ENCODE measurements around the gene MAPT. TPM values are rescaled to one million over a fixed set of nuclear protein-coding genes. Genes with fewer than 3 reads are reported as not detected.

The MAPT gene
- total RNA-seq, 1 experiment from 2014 or later: 37.5 TPM

GRCh38 chr17:45981306-45981705 lies 87.0 kb downstream of the MAPT start:
- Histone ChIP-seq H3K9me2 (ENCODE audit: insufficient read depth) (no peaks in the 10 kb centered on the region), H3K4me3 (replicated peaks in 1 of 2; ENCODE audit: low read depth in 1 of 2, low read length in 2 of 2) (no peak overlapping the region), H3K4me2 (ENCODE audit: low read length) (no peak overlapping the region), H3K27me3 (ENCODE audit: insufficient read depth, low read length) (no peaks in the 10 kb centered on the region), H3K27ac (ENCODE audit: low read depth, low read length) (no peak overlapping the region), H2AFZ (ENCODE audit: low read depth, low read length, poor library complexity, severe bottlenecking) (no peak overlapping the region), H3K4me1 (ENCODE audit: control insufficient read depth in 1 of 2, insufficient read depth in 2 of 2, low read length in 2 of 2) (no peaks in the 10 kb centered on the region), H3K79me2 (ENCODE audit: insufficient read depth, low read length) (no peaks in the 10 kb centered on the region), H3K36me3 (ENCODE audit: control insufficient read depth in 1 of 2, insufficient read depth in 2 of 2, low read length in 2 of 2) (no peaks in the 10 kb centered on the region), H3K9ac (ENCODE audit: low read length) (no peak overlapping the region), H4K20me1 (ENCODE audit: insufficient read depth) (no peaks in the 10 kb centered on the region), H3K9me3 (ENCODE audit: control insufficient read depth in 1 of 2, insufficient read depth in 1 of 2, low read depth in 1 of 2, low read length in 2 of 2) (no peaks in the 10 kb centered on the region)
- no TSS peak for BruUV-seq (replicated peaks)
- RAD21 ChIA-PET (ENCODE audit: low non-redundant PET in 1 of 2, low total read pairs in 2 of 2, uncharacterized antibody in 2 of 2, unreplicated experiment in 2 of 2): no interaction called here
- POLR2A ChIA-PET: no interaction called here
- CTCF ChIA-PET: no interaction called here
- no peak for TF ChIP-seq SIN3A (IDR thresholded peaks at IDR 0.05; ENCODE audit: low read depth)
- TF ChIP-seq, protein P1, sequence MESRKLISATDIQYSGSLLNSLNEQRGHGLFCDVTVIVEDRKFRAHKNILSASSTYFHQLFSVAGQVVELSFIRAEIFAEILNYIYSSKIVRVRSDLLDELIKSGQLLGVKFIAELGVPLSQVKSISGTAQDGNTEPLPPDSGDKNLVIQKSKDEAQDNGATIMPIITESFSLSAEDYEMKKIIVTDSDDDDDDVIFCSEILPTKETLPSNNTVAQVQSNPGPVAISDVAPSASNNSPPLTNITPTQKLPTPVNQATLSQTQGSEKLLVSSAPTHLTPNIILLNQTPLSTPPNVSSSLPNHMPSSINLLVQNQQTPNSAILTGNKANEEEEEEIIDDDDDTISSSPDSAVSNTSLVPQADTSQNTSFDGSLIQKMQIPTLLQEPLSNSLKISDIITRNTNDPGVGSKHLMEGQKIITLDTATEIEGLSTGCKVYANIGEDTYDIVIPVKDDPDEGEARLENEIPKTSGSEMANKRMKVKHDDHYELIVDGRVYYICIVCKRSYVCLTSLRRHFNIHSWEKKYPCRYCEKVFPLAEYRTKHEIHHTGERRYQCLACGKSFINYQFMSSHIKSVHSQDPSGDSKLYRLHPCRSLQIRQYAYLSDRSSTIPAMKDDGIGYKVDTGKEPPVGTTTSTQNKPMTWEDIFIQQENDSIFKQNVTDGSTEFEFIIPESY (IDR thresholded peaks at IDR 0.05; ENCODE audit: extremely low read depth, insufficient replicate concordance, low read length): no peak
- no peak for TF ChIP-seq JUND (IDR thresholded peaks at IDR 0.05)
- TF ChIP-seq EZH2phosphoT487 (IDR thresholded peaks at IDR 0.05; ENCODE audit: borderline replicate concordance): no peak
- TF ChIP-seq ZNF274 (IDR thresholded peaks at IDR 0.05; ENCODE audit: low read depth, low read length): no peak
- TF ChIP-seq POLR2AphosphoS5 (IDR thresholded peaks at IDR 0.05; ENCODE audit: low read depth, low read length): no peak
- TF ChIP-seq ELF1 (IDR thresholded peaks at IDR 0.05; ENCODE audit: borderline replicate concordance, low read depth): no peak
- no peak for TF ChIP-seq MAX (IDR thresholded peaks at IDR 0.05)
- no peak for TF ChIP-seq POLR2A (IDR thresholded peaks at IDR 0.05; ENCODE audit: borderline replicate concordance, extremely low read depth, insufficient read depth, insufficient read length)
- TF ChIP-seq ZFX (IDR thresholded peaks at IDR 0.05): no peak
- no peak for TF ChIP-seq FOSL1 (IDR thresholded peaks at IDR 0.05; ENCODE audit: low read depth)
- no peak for TF ChIP-seq SRF (IDR thresholded peaks at IDR 0.05; ENCODE audit: low read depth)
- TF ChIP-seq, protein P2, sequence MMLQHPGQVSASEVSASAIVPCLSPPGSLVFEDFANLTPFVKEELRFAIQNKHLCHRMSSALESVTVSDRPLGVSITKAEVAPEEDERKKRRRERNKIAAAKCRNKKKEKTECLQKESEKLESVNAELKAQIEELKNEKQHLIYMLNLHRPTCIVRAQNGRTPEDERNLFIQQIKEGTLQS (IDR thresholded peaks at IDR 0.05): no peak
- TF ChIP-seq CBX3 (IDR thresholded peaks at IDR 0.05; ENCODE audit: low read depth): no peak
- TF ChIP-seq EGR1 (IDR thresholded peaks at IDR 0.05; ENCODE audit: low read depth): no peak
- TF ChIP-seq, protein P3, sequence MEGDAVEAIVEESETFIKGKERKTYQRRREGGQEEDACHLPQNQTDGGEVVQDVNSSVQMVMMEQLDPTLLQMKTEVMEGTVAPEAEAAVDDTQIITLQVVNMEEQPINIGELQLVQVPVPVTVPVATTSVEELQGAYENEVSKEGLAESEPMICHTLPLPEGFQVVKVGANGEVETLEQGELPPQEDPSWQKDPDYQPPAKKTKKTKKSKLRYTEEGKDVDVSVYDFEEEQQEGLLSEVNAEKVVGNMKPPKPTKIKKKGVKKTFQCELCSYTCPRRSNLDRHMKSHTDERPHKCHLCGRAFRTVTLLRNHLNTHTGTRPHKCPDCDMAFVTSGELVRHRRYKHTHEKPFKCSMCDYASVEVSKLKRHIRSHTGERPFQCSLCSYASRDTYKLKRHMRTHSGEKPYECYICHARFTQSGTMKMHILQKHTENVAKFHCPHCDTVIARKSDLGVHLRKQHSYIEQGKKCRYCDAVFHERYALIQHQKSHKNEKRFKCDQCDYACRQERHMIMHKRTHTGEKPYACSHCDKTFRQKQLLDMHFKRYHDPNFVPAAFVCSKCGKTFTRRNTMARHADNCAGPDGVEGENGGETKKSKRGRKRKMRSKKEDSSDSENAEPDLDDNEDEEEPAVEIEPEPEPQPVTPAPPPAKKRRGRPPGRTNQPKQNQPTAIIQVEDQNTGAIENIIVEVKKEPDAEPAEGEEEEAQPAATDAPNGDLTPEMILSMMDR (IDR thresholded peaks at IDR 0.05 in 2 of 3, conservative IDR thresholded peaks at IDR 0.05 in 1 of 3; ENCODE audit: borderline replicate concordance in 1 of 3, insufficient read depth in 1 of 3, low read depth in 2 of 3, low read length in 2 of 3): no peak
- no peak for TF ChIP-seq CEBPB (IDR thresholded peaks at IDR 0.05; ENCODE audit: low read depth)
- DNase-seq (ENCODE audit: low read depth, low spot score): no peak
- intact Hi-C loops (cut with micrococcal nuclease): no loop called here
- no peak for ATAC-seq

Measured in HCT116 (cell line).